Tibial nerve (tissue), 4 donors: Measurements from ENCODE around the gene TNS3.

Experiments used
- CTCF ChIP-seq, 5 experiments: fragments of 200-600 bp in 3 of 5; fragments of 450-650 bp in 2 of 5; sonication (generic) in 3 of 5; IDR thresholded peaks; one replicate each; pipeline ENCODE4 v1.5.1; 2016 to 2019; ENCODE audit warnings: antibody characterized with exemption in 5 of 5, mild to moderate bottlenecking in 3 of 5, moderate library complexity in 2 of 5
- EP300 ChIP-seq, 2 donors: sonication (generic); formaldehyde crosslinking; IDR thresholded peaks; one replicate each; pipeline ENCODE4 v1.6.1; 2017; ENCODE audit warnings: antibody characterized with exemption in 2 of 2, mild to moderate bottlenecking in 1 of 2

GRCh38 chr7:47355684-47356083 is 226.2 kb downstream of the TNS3 start:
- TF ChIP-seq CTCF (IDR thresholded peaks at IDR 0.05) (no peak), EP300 (IDR thresholded peaks at IDR 0.05) (no peak)
